ENCODE data around the gene DNAH8. TPM values are rescaled to one million over a fixed set of nuclear protein-coding genes. Genes with fewer than 3 reads are reported as not detected.
A peak's percentile ranks its signal among the peaks of the same experiment; 100 is the strongest.

DNAH8 gene
- total and polyA plus RNA-seq, 2 experiments from 2014 or later: 0.03 to 0.15 TPM

DNA sequence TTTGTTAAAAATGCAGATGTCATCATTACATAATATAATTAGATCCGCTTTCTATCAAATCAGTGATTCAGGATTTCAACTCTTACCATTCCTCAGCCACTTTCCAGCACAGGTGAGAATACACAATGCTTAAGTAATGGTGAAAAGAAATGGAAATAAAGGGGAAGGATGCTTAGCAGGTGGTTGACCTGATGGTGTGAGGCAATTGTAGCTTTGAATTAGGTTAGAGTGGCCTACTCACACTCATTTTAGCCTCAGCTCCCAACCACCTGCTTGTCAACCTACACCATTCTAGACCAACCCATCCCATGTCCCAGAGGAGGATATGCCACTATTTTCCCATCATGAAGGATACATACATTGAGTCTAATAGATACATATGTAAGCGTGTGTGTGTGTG lies 138.1 kb downstream of the DNAH8 start:
- no peak for TF ChIP-seq EZH2phosphoT487 (IDR thresholded peaks at IDR 0.05; ENCODE audit: low read depth, severe bottlenecking, unreplicated experiment)
- no peak for TF ChIP-seq EZH2 (IDR thresholded peaks at IDR 0.05; ENCODE audit: borderline replicate concordance)
- TF ChIP-seq, protein P1, sequence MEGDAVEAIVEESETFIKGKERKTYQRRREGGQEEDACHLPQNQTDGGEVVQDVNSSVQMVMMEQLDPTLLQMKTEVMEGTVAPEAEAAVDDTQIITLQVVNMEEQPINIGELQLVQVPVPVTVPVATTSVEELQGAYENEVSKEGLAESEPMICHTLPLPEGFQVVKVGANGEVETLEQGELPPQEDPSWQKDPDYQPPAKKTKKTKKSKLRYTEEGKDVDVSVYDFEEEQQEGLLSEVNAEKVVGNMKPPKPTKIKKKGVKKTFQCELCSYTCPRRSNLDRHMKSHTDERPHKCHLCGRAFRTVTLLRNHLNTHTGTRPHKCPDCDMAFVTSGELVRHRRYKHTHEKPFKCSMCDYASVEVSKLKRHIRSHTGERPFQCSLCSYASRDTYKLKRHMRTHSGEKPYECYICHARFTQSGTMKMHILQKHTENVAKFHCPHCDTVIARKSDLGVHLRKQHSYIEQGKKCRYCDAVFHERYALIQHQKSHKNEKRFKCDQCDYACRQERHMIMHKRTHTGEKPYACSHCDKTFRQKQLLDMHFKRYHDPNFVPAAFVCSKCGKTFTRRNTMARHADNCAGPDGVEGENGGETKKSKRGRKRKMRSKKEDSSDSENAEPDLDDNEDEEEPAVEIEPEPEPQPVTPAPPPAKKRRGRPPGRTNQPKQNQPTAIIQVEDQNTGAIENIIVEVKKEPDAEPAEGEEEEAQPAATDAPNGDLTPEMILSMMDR (IDR thresholded peaks at IDR 0.05; ENCODE audit: poor library complexity): no peak
- WGBS (ENCODE audit: low lambda C conversion rate, missing lambda C conversion rate): 98% methylated on average over 2 of the region's 2 CpGs
- H3K4me1 ChIP-seq (ENCODE audit: insufficient read depth): no peaks in the 10 kb centered on the region

DNA sequence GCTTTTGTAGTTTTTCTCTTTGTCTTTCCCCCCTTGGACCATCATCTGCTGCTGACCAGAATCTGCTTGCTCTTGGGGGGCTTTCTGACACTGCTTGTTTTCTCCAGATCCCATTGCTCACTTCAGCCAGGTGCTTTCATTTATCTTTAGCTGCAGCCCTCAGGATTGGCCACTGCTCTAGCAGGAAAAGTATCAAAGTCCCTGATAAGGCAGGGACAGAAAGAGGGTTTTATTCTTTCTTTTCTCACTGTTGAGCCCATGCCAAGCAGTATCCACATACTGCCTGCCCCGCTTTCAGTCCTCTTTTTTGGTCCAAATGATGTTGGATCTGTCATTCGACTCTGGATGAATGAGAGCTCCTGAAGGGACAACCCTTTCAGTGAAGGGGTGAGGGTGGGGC lies 141.4 kb downstream of the DNAH8 start:
- Histone ChIP-seq H2AFZ (no peak overlapping the region), H3K4me3 (no peak overlapping the region), H3K79me2 (no peaks in the 10 kb centered on the region), H3K9me2 (replicated peaks; ENCODE audit: insufficient read depth) (no peaks in the 10 kb centered on the region), H3K27me3 (no peaks in the 10 kb centered on the region), H3K9me3 (ENCODE audit: low read depth) (no peaks in the 10 kb centered on the region), H3K36me3 (replicated peaks; ENCODE audit: insufficient read depth, low read depth) (no peaks in the 10 kb centered on the region), H3K4me2 (no peak overlapping the region), H3K27ac (no peak overlapping the region), H4K20me1 (ENCODE audit: insufficient read depth, poor library complexity, severe bottlenecking) (no peaks in the 10 kb centered on the region), H3K4me1 (ENCODE audit: insufficient read depth) (no peaks in the 10 kb centered on the region)
- TF ChIP-seq, protein P1 (IDR thresholded peaks at IDR 0.05; ENCODE audit: poor library complexity): no peak
- no peak for TF ChIP-seq EZH2phosphoT487 (IDR thresholded peaks at IDR 0.05; ENCODE audit: low read depth, severe bottlenecking, unreplicated experiment)
- TF ChIP-seq EZH2 (IDR thresholded peaks at IDR 0.05; ENCODE audit: borderline replicate concordance): no peak
- WGBS (ENCODE audit: low lambda C conversion rate, missing lambda C conversion rate): 88% methylated on average over 2 of the region's 2 CpGs
- no peak for DNase-seq (ENCODE audit: low spot score)

More for the DNA sequence above, 138.1 kb downstream of the DNAH8 start:
- Histone ChIP-seq H3K9me2 (replicated peaks; ENCODE audit: insufficient read depth) (no peaks in the 10 kb centered on the region), H3K36me3 (replicated peaks; ENCODE audit: insufficient read depth, low read depth) (no peaks in the 10 kb centered on the region), H3K79me2 (no peaks in the 10 kb centered on the region), H2AFZ (no peak overlapping the region), H3K9me3 (ENCODE audit: low read depth) (no peaks in the 10 kb centered on the region), H4K20me1 (ENCODE audit: insufficient read depth, poor library complexity, severe bottlenecking) (no peaks in the 10 kb centered on the region), H3K27ac (no peak overlapping the region), H3K4me2 (no peak overlapping the region), H3K27me3 (no peaks in the 10 kb centered on the region), H3K4me3 (no peak overlapping the region)
- DNase-seq (ENCODE audit: low spot score): no peak

DNA sequence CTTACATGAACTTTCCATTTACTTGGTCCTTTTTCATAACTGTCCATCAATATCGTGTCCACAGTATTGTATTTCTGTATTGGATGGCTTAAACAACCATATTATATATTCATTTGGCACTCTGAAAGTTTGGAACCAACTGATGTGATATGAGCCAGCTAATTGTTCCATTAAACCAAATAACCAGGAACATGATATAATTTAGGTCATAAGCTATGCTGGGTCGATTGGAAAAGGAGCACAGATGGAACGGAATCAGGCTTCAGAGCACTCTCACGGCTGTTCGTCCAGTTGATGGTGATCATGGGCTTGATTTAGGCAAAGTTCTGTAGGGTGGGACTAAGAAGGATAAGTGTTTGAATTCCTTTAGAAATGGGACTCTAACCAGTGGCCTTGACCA lies 142.7 kb downstream of the DNAH8 start:
- H3K4me2 ChIP-seq: no peak overlapping the region
- H2AFZ ChIP-seq: no peak overlapping the region
- no peaks in the 10 kb centered on the region for H3K36me3 ChIP-seq (replicated peaks; ENCODE audit: insufficient read depth, low read depth)
- H3K9me2 ChIP-seq (replicated peaks; ENCODE audit: insufficient read depth): no peaks in the 10 kb centered on the region
- DNase-seq (ENCODE audit: low spot score): no peak
- H3K27me3 ChIP-seq: no peaks in the 10 kb centered on the region
- H3K4me3 ChIP-seq: no peak overlapping the region
- 94% methylated on average over 5 of the region's 5 CpGs for WGBS (ENCODE audit: low lambda C conversion rate, missing lambda C conversion rate)
- H3K9me3 ChIP-seq (ENCODE audit: low read depth): no peaks in the 10 kb centered on the region
- TF ChIP-seq, protein P1 (IDR thresholded peaks at IDR 0.05; ENCODE audit: poor library complexity): no peak
- TF ChIP-seq EZH2phosphoT487 (IDR thresholded peaks at IDR 0.05; ENCODE audit: low read depth, severe bottlenecking, unreplicated experiment): no peak
- TF ChIP-seq EZH2 (IDR thresholded peaks at IDR 0.05; ENCODE audit: borderline replicate concordance): no peak
- no peaks in the 10 kb centered on the region for H3K79me2 ChIP-seq
- H4K20me1 ChIP-seq (ENCODE audit: insufficient read depth, poor library complexity, severe bottlenecking): no peaks in the 10 kb centered on the region
- H3K4me1 ChIP-seq (ENCODE audit: insufficient read depth): no peaks in the 10 kb centered on the region
- H3K27ac ChIP-seq: no peak overlapping the region

DNA sequence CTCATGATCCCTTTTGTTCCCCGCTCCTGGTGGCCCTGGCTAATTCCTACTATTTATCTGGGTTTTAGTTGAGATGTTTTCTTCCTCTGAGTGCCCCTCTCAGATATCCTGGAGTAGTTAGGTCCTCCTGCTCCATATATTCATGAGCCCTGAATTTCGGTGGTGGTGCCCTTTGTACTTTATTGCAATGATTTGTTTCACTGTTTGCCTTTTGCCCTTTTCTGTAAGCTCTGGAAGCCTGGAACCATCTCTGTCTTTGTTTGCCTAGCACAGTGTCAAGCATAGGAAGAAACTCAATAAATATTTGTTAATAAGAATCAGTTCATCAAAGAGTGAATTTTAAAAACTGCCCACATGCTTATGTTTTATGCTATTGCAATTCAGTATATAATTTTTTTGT lies 144.9 kb downstream of the DNAH8 start:
- no peaks in the 10 kb centered on the region for H3K9me3 ChIP-seq (ENCODE audit: low read depth)
- WGBS (ENCODE audit: low lambda C conversion rate, missing lambda C conversion rate): 64% methylated on average over 2 of the region's 2 CpGs
- TF ChIP-seq EZH2phosphoT487 (IDR thresholded peaks at IDR 0.05; ENCODE audit: low read depth, severe bottlenecking, unreplicated experiment) (no peak), EZH2 (IDR thresholded peaks at IDR 0.05; ENCODE audit: borderline replicate concordance) (no peak)
- TF ChIP-seq, protein P1 (IDR thresholded peaks at IDR 0.05; ENCODE audit: poor library complexity): no peak

More for the DNA sequence above, 144.9 kb downstream of the DNAH8 start:
- H3K4me1 ChIP-seq (ENCODE audit: insufficient read depth): no peaks in the 10 kb centered on the region
- no peak overlapping the region for H3K27ac ChIP-seq
- H3K36me3 ChIP-seq (replicated peaks; ENCODE audit: insufficient read depth, low read depth): no peaks in the 10 kb centered on the region
- no peak overlapping the region for H2AFZ ChIP-seq
- no peak for DNase-seq (ENCODE audit: low spot score)
- no peaks in the 10 kb centered on the region for H3K9me2 ChIP-seq (replicated peaks; ENCODE audit: insufficient read depth)
- H3K4me2 ChIP-seq: peak overlapping the region; percentile 8
- no peaks in the 10 kb centered on the region for H3K79me2 ChIP-seq
- no peaks in the 10 kb centered on the region for H3K27me3 ChIP-seq
- H4K20me1 ChIP-seq (ENCODE audit: insufficient read depth, poor library complexity, severe bottlenecking): no peaks in the 10 kb centered on the region
- H3K4me3 ChIP-seq: no peak overlapping the region
